ENCODE measurements around the gene MYOZ2. TPM values are rescaled to one million over a fixed set of nuclear protein-coding genes. Genes with fewer than 3 reads are reported as not detected.

The MYOZ2 gene
- total RNA-seq, 1 donor from 2014 or later = not detected

DNA sequence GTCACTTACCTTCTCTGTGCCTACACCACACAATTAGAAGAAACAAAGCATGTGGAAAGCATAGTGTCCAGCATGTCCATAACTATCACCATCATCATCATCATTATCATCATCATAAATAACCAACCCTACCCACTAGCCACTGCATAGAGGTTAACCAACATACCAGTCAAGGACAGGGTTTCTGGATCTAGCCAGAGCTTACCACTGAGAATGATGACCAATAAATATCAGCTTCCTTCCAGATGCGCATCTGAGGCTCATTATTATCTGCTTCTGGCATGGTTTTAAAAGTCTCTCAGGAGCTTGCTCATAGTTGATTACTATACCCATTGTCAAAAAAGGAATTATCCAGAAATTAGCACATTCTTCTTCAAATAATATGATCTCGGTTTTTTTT is 25.5 kb upstream of the MYOZ2 start:
- intact Hi-C loops (cut with micrococcal nuclease) = no loop called here

DNA sequence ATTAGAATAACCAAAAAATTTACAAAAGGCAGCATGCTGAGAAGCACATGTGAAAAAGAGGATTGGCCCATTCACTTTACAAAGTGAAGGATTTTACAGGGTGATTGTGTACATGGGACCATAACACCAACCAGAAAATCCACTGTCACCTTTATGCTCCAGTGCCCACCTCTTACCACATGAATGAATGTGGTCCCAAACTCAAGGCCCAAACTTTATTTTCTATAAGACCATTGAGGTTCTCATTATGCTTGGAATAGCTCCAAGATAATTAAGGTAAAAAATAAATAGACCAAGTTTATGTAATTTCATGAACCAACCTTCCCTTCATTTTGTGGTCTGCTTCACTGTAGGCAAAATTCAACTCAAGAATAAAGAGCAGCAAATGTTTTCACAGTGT is 24.3 kb upstream of the MYOZ2 start:
- Mint-ChIP-seq H3K27me3 (ENCODE audit: insufficient read depth) (peaks cover 1% of the 10 kb centered on the region), H3K9me3 (no peaks in the 10 kb centered on the region), H3K36me3 (ENCODE audit: low read depth) (no peaks in the 10 kb centered on the region), H3K27ac (no peak overlapping the region), H3K4me3 (no peak overlapping the region), H3K4me1 (ENCODE audit: low read depth) (peaks cover 6% of the 10 kb centered on the region)
- intact Hi-C loops (cut with micrococcal nuclease) = no loop called here
- DNase-seq (ENCODE audit: low spot score) = no peak

More for the DNA sequence above, 25.5 kb upstream of the MYOZ2 start:
- H3K27ac Mint-ChIP-seq = no peak overlapping the region
- H3K9me3 Mint-ChIP-seq = no peaks in the 10 kb centered on the region
- no peaks in the 10 kb centered on the region for H3K36me3 Mint-ChIP-seq (ENCODE audit: low read depth)
- peaks cover 6% of the 10 kb centered on the region for H3K4me1 Mint-ChIP-seq (ENCODE audit: low read depth)
- DNase-seq (ENCODE audit: low spot score) = no peak
- no peak overlapping the region for H3K4me3 Mint-ChIP-seq
- H3K27me3 Mint-ChIP-seq (ENCODE audit: insufficient read depth) = peaks cover 1% of the 10 kb centered on the region

DNA sequence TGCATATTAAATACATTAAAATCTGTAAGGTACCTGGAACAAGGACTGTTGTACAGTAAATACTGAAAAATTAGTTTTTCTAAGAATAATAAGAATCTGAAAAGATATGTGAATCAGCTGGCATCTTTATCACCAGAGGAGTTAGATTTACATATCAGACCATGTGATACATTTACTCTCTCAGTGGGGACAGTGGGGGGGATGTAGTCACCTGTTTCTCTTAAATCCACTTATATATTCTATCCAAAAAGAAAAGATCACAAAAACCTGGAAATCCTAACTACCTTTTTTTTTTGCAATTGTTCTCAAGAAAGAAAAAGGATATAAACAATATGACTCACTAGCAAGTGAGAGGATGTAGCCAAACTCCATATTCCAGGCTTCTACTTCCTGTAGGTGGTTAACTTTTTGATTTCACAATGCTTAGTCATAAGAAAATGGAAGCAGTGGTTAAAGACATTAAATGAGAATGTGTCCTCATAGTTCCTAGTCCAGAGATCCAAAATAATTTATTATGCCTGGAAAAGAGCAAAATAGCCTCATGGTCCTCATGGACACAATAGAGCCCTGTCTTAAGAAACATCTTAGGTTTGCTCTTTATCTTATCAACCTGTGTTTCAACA is 22.5 kb upstream of the MYOZ2 start:
- peaks cover 5% of the 10 kb centered on the region for H3K27me3 Mint-ChIP-seq (ENCODE audit: insufficient read depth)
- intact Hi-C loops (cut with micrococcal nuclease) = no loop called here
- DNase-seq (ENCODE audit: low spot score) = no peak
- H3K4me1 Mint-ChIP-seq (ENCODE audit: low read depth) = peaks cover 6% of the 10 kb centered on the region
- no peaks in the 10 kb centered on the region for H3K9me3 Mint-ChIP-seq
- no peaks in the 10 kb centered on the region for H3K36me3 Mint-ChIP-seq (ENCODE audit: low read depth)
- no peak overlapping the region for H3K4me3 Mint-ChIP-seq
- H3K27ac Mint-ChIP-seq = no peak overlapping the region

DNA sequence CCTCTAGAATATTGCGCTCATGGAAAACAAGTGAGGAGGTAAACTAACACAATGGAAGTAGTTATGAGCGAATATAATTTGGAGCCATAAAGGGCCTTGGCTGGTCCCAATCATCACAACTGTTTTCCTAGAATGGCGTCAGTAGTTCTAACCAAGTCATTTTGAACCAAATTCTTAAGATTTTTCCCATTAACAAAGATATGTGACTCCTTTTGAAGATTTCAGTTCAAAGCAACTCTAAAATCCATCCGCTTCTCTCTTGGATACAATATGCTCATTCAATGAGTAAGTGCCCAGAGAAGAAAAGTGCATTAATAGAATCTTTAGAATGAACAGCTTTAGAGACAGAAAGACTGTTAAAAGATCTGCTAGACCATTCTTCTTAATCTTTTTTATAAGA is 19.6 kb upstream of the MYOZ2 start:
- intact Hi-C loops (cut with micrococcal nuclease) = no loop called here
- peaks cover 7% of the 10 kb centered on the region for H3K27me3 Mint-ChIP-seq (ENCODE audit: insufficient read depth)
- peaks cover 6% of the 10 kb centered on the region for H3K4me1 Mint-ChIP-seq (ENCODE audit: low read depth)
- H3K27ac Mint-ChIP-seq = no peak overlapping the region
- no peaks in the 10 kb centered on the region for H3K9me3 Mint-ChIP-seq
- no peaks in the 10 kb centered on the region for H3K36me3 Mint-ChIP-seq (ENCODE audit: low read depth)
- DNase-seq (ENCODE audit: low spot score) = no peak
- no peak overlapping the region for H3K4me3 Mint-ChIP-seq

DNA sequence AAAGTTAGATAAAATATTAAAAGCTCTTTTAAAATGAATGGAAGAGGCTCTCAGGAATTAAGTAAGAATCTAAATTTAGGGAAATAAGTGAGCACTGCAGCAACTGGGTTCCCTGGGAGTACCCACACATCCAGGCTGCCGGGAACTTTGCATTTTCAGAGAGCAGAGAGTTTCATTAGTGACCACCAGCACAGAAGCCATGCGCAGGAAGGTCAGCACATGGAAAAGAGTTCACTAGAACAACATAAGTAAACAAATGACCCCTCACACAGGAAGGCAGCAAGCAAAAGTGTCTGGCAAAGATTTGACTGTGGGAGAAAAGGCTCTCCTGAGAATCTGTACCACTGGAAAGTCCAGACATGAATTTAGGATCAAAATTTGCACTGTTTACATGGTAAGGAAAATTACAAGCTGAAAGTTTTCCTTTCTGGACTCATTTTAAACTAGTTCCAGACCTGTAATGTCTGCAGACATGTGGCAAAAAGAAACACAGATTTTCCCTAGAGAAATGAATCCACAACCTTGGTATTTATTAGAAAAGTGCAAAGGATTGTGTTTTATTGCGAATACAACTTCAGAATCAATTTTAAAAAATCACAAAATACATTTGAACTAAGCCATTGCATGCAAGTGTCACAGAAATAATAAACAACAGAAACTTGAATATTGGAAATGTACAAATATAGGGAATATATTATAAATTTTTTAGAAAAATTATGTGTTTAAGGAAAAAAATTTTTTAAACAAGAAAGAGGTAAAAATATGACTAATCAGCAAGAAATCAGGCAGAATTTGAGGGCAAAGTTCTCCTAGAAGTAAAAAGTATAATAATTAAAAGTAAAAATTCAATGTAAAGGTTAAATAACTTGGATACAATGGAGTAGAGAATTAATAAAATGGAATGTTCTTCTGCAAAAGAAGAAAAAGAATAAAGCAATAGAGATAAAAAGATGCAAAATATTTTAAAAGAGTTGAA is 18.4 kb upstream of the MYOZ2 start:
- intact Hi-C loops (cut with micrococcal nuclease) = no loop called here
- DNase-seq (ENCODE audit: low spot score) = no peak
- H3K9me3 Mint-ChIP-seq = no peaks in the 10 kb centered on the region
- no peaks in the 10 kb centered on the region for H3K36me3 Mint-ChIP-seq (ENCODE audit: low read depth)
- peaks cover 6% of the 10 kb centered on the region for H3K4me1 Mint-ChIP-seq (ENCODE audit: low read depth)
- H3K4me3 Mint-ChIP-seq = no peak overlapping the region
- no peak overlapping the region for H3K27ac Mint-ChIP-seq
- H3K27me3 Mint-ChIP-seq (ENCODE audit: insufficient read depth) = peaks cover 8% of the 10 kb centered on the region

DNA sequence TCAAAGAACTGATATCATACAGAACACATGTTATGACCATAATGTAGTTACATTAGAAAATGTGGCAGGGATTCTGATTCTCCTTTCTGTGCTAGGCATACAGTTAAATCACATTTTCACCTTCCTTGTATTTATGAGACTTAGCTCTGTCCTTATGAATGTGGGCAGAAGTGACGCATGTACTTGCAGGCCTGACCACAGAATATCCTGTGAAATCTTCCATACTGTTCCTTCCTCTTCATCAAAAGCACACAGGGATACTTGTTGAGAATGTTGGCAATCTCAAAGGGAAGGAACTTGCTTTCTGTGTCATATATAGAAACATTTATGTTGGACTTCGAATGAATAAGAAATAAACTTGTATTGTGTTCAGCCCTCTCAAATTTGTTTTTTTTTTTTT is 17.2 kb upstream of the MYOZ2 start:
- Mint-ChIP-seq H3K4me1 (ENCODE audit: low read depth) (peaks cover 1% of the 10 kb centered on the region), H3K9me3 (no peaks in the 10 kb centered on the region), H3K27me3 (ENCODE audit: insufficient read depth) (peaks cover 8% of the 10 kb centered on the region), H3K36me3 (ENCODE audit: low read depth) (no peaks in the 10 kb centered on the region), H3K4me3 (no peak overlapping the region), H3K27ac (no peak overlapping the region)
- DNase-seq (ENCODE audit: low spot score) = no peak
- intact Hi-C loops (cut with micrococcal nuclease) = no loop called here

DNA sequence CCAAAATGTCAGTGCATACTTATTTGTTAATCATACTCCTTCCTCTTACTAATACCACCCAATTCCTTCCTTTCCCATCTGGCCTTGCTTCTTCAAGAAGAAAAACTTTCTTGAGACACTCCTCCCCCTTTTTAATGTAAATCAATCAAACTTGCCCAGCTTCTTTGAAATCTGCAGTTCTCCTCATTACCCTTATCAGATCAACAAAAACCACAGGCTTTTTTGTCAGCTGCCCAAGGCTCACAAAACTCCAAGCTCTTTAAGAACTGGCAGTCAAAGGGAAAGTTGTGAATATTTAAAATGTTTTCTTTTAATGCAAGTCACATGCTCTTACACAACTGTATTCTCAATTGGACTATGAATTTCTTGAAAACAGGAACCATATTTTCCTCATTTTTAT is 11.3 kb upstream of the MYOZ2 start:
- H3K27ac Mint-ChIP-seq = no peak overlapping the region
- H3K4me1 Mint-ChIP-seq (ENCODE audit: low read depth) = no peaks in the 10 kb centered on the region
- H3K27me3 Mint-ChIP-seq (ENCODE audit: insufficient read depth) = peaks cover 4% of the 10 kb centered on the region
- H3K9me3 Mint-ChIP-seq = no peaks in the 10 kb centered on the region
- no peak for DNase-seq (ENCODE audit: low spot score)
- intact Hi-C loops (cut with micrococcal nuclease) = no loop called here
- H3K4me3 Mint-ChIP-seq = no peak overlapping the region
- no peaks in the 10 kb centered on the region for H3K36me3 Mint-ChIP-seq (ENCODE audit: low read depth)

DNA sequence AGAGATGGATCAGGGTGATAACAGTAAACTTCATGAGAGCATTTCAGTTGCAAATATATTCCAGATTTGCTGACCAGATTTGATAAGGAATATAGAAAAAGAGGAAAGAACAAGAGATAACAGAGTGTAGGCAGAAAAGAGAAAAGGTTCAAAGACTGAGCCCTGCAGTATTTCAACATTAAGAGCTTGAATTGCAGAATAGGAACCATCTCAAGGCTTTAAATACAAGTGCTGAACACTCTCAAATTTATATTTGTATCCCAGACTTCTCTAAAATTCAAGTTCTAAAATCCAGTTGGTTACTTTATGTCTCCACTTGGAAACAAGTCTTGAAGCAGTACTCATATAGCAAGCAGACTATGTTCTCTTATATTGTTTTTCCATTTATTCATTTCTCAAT is 9.7 kb upstream of the MYOZ2 start:
- Mint-ChIP-seq H3K4me1 (ENCODE audit: low read depth) (no peaks in the 10 kb centered on the region), H3K9me3 (no peaks in the 10 kb centered on the region), H3K27me3 (ENCODE audit: insufficient read depth) (peaks cover 2% of the 10 kb centered on the region), H3K4me3 (no peak overlapping the region), H3K36me3 (ENCODE audit: low read depth) (no peaks in the 10 kb centered on the region), H3K27ac (no peak overlapping the region)
- intact Hi-C loops (cut with micrococcal nuclease) = no loop called here
- DNase-seq (ENCODE audit: low spot score) = no peak

DNA sequence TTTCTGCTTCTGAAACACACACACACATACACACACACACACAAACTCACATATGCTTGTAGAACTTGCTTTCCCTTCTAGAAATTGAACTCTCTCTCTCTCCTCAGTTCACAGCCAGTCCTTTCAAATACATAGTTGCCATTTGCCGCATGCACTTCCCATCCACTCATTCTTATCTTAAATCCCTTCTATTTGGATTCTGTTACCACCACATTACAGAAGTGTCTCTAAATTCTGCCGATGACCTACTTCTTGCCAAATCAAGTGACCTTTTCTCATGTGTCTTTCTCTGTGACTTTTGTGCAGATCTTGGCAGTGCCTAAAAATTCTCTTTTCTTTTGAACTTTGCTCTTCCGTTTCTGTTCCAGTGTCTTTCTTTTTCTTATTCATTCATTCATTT is 7.5 kb upstream of the MYOZ2 start:
- DNase-seq (ENCODE audit: low spot score) = no peak
- Mint-ChIP-seq H3K4me3 (no peak overlapping the region), H3K4me1 (ENCODE audit: low read depth) (no peaks in the 10 kb centered on the region), H3K9me3 (no peaks in the 10 kb centered on the region), H3K36me3 (ENCODE audit: low read depth) (no peaks in the 10 kb centered on the region), H3K27me3 (ENCODE audit: insufficient read depth) (peaks cover 2% of the 10 kb centered on the region), H3K27ac (no peak overlapping the region)
- intact Hi-C loops (cut with micrococcal nuclease) = no loop called here

DNA sequence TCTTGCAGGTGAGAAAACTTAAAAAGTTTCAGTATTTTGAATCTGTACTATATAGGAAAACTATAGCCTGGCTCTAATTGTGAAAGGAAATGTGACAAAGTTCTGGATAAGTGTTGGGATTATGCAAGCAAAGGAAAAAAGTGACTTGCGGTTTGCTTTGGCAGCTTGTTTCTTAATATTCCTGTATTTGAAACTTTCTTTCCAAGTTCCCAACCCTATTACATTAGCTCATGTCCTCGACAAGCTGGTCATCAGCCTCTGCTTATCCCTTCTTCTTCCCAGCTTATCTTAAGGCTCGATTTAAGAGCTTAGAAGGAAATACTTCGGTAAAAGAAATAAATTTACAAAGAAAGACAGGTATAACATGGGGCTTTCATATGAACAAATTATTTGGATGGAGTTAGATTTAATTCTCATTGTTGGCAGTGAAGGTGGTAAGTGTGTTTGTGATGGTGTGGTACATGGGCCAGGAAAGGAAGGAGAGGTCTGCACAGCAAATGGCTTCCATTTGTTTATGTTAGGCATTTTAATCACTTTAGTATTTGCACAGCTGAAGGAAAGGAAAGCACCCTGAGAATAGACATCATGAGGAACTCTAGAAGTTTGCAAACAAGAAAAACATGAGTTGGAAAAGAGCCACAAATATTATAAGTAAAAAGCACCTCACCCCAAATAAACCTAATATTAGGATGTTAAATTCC is 5.1 kb upstream of the MYOZ2 start:
- peaks cover 2% of the 10 kb centered on the region for H3K27me3 Mint-ChIP-seq (ENCODE audit: insufficient read depth)
- H3K9me3 Mint-ChIP-seq = no peaks in the 10 kb centered on the region
- intact Hi-C loops (cut with micrococcal nuclease) = no loop called here
- no peak overlapping the region for H3K4me3 Mint-ChIP-seq
- H3K36me3 Mint-ChIP-seq (ENCODE audit: low read depth) = no peaks in the 10 kb centered on the region
- DNase-seq (ENCODE audit: low spot score) = no peak
- H3K4me1 Mint-ChIP-seq (ENCODE audit: low read depth) = no peaks in the 10 kb centered on the region
- H3K27ac Mint-ChIP-seq = no peak overlapping the region

DNA sequence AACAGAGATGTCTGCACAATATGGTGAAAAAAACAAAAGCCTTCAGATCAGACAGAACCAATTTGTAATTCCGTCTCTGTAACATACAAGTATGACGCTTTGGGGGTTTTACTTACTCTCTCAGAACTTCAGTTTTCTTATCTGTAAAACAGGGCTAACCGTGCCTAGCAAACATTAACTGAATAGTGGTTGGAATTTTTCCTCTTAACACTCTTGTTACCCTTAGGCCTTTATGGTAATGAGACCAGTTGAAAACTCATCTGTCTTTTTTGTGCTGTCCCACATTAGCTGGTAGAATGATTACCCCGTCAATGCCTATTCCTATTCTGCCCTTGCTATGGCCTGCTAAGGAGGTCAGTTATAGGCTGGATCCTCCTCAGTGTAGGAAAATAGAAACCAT is 4.5 kb upstream of the MYOZ2 start:
- Mint-ChIP-seq H3K4me1 (ENCODE audit: low read depth) (no peaks in the 10 kb centered on the region), H3K27me3 (ENCODE audit: insufficient read depth) (peaks cover 2% of the 10 kb centered on the region), H3K4me3 (no peak overlapping the region), H3K36me3 (ENCODE audit: low read depth) (no peaks in the 10 kb centered on the region), H3K27ac (no peak overlapping the region), H3K9me3 (no peaks in the 10 kb centered on the region)
- intact Hi-C loops (cut with micrococcal nuclease) = no loop called here
- no peak for DNase-seq (ENCODE audit: low spot score)

DNA sequence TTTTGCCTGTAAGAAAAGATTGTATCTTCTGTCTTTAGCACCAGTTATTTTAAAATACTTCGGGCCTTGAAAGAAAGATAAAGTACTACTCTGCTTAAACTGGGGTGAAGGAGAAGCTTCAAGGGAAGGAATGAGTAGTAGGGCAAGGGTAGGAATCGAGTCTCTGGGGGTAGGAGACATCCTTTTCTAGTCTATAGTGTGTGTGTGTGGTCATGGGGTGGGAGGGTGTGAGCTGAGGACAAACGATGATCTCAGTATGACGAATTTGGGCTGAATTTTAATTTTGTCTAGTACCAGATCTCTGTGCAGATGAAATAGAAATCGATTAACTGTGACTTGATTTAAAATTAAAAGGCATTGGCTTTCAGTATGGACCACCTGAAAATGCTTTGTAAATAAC is 3.3 kb upstream of the MYOZ2 start:
- no peak for DNase-seq (ENCODE audit: low spot score)
- H3K27ac Mint-ChIP-seq = no peak overlapping the region
- no peaks in the 10 kb centered on the region for H3K4me1 Mint-ChIP-seq (ENCODE audit: low read depth)
- no peaks in the 10 kb centered on the region for H3K36me3 Mint-ChIP-seq (ENCODE audit: low read depth)
- no peak overlapping the region for H3K4me3 Mint-ChIP-seq
- H3K9me3 Mint-ChIP-seq = no peaks in the 10 kb centered on the region
- intact Hi-C loops (cut with micrococcal nuclease) = no loop called here
- peaks cover 2% of the 10 kb centered on the region for H3K27me3 Mint-ChIP-seq (ENCODE audit: insufficient read depth)

DNA sequence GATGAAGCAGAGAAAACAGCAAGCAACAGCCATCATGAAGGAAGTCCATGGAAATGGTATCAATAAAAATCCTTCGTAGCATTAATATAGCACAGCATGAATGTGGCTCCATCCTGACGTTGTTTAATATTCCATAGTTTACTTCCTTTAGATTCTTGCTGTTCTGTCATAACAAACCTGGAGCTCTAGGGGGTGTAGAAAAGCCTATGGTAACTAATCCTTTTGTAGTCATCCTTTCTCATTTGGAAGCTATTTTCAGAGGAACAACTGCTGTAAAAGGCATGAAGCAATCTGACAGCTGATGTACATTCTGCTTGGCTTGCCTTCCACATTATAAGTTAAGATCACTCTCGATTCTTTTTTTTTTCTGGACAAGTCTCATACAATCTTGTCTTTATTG is 914 bp downstream of the MYOZ2 start:
- intact Hi-C loops (cut with micrococcal nuclease) = no loop called here
- H3K27ac Mint-ChIP-seq = no peak overlapping the region
- no peaks in the 10 kb centered on the region for H3K9me3 Mint-ChIP-seq
- no peaks in the 10 kb centered on the region for H3K36me3 Mint-ChIP-seq (ENCODE audit: low read depth)
- H3K4me1 Mint-ChIP-seq (ENCODE audit: low read depth) = peaks cover 8% of the 10 kb centered on the region
- no peak overlapping the region for H3K4me3 Mint-ChIP-seq
- DNase-seq (ENCODE audit: low spot score) = no peak
- peaks cover 2% of the 10 kb centered on the region for H3K27me3 Mint-ChIP-seq (ENCODE audit: insufficient read depth)
